ENCODE results near the gene ALDH2.

Gene ALDH2

DNA sequence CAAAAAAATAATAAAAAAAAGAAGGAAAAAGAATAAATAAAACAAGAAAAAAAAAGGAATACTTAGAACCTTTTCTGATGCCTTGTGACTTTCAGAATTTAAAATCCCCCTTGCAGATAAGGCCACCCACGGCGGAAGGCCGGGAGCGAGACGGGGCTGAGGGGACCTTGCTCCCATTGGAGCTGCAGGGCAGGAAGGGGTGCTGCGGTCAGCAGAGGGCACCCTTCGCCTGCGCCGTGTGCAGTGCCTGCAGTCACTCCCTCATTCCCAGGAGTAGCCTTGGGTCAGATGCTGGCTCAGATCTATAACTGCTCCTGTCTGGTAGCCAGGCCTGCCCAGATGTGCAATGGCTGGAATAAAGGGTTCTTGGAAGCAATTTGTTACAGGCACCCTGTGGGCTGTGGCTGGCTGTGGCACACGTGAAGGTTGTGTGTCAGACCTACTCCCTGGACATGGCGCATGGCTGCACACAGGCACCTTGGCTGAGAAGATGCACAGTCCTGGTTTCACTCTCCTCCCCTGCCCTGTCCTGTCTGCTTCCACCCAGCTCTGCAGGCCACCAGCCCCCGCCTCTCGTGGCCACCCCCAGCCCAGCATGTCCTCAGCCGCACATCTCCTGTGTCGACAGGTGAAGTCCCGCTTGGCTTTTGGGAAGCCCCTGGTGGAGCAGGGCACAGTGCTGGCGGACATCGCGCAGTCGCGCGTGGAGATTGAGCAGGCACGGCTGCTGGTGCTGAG, 13.4 kb upstream of the ALDH2 start:
- H3K79me2 ChIP-seq: no peaks in the 10 kb centered on the region
- no peak overlapping the region for H3K4me3 ChIP-seq (ENCODE audit: low read depth, low read length)
- no peaks in the 10 kb centered on the region for H3K9me3 ChIP-seq (ENCODE audit: control insufficient read depth, low read length)
- H3K36me3 ChIP-seq (ENCODE audit: control insufficient read depth, insufficient read depth, low read length): no peaks in the 10 kb centered on the region
- TF ChIP-seq, protein P1, sequence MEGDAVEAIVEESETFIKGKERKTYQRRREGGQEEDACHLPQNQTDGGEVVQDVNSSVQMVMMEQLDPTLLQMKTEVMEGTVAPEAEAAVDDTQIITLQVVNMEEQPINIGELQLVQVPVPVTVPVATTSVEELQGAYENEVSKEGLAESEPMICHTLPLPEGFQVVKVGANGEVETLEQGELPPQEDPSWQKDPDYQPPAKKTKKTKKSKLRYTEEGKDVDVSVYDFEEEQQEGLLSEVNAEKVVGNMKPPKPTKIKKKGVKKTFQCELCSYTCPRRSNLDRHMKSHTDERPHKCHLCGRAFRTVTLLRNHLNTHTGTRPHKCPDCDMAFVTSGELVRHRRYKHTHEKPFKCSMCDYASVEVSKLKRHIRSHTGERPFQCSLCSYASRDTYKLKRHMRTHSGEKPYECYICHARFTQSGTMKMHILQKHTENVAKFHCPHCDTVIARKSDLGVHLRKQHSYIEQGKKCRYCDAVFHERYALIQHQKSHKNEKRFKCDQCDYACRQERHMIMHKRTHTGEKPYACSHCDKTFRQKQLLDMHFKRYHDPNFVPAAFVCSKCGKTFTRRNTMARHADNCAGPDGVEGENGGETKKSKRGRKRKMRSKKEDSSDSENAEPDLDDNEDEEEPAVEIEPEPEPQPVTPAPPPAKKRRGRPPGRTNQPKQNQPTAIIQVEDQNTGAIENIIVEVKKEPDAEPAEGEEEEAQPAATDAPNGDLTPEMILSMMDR (IDR thresholded peaks at IDR 0.05): peak; percentile 53
- H3K27me3 ChIP-seq (ENCODE audit: control insufficient read depth, insufficient read depth, low read length): no peaks in the 10 kb centered on the region
- no peaks in the 10 kb centered on the region for H3K4me1 ChIP-seq
- no peak overlapping the region for H3K9ac ChIP-seq
- H3K4me2 ChIP-seq (ENCODE audit: low read length): no peak overlapping the region
- H2AFZ ChIP-seq: no peak overlapping the region
- H3K27ac ChIP-seq: no peak overlapping the region

DNA sequence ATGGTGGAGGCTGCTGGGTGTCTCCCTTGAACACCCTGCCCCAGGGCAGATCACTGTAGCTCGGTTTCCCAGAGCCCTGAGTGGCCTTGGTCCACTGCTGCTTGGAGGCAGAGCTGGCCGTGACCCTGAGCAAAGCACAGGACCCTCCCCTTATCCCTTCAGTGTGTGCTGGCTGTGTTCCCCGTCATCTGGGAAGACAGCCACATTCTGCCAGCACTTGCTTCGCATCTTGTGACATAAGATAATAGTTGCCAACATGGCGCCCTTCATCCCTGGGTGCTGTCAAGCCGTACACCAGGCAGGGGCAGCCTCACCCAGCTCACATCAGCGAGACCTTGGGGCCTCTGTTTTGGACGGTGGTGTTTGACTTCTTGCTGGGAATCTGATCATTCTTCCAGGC, 12.1 kb upstream of the ALDH2 start:
- H3K9me3 ChIP-seq (ENCODE audit: control insufficient read depth, low read length): no peaks in the 10 kb centered on the region
- H3K27me3 ChIP-seq (ENCODE audit: control insufficient read depth, insufficient read depth, low read length): no peaks in the 10 kb centered on the region
- no peaks in the 10 kb centered on the region for H3K79me2 ChIP-seq
- TF ChIP-seq, protein P1 (IDR thresholded peaks at IDR 0.05): no peak
- H3K9ac ChIP-seq: no peak overlapping the region
- H3K4me3 ChIP-seq (ENCODE audit: low read depth, low read length): no peak overlapping the region
- H3K4me2 ChIP-seq (ENCODE audit: low read length): no peak overlapping the region
- H2AFZ ChIP-seq: no peak overlapping the region
- H3K36me3 ChIP-seq (ENCODE audit: control insufficient read depth, insufficient read depth, low read length): no peaks in the 10 kb centered on the region
- no peaks in the 10 kb centered on the region for H3K4me1 ChIP-seq
- H3K27ac ChIP-seq: no peak overlapping the region

DNA sequence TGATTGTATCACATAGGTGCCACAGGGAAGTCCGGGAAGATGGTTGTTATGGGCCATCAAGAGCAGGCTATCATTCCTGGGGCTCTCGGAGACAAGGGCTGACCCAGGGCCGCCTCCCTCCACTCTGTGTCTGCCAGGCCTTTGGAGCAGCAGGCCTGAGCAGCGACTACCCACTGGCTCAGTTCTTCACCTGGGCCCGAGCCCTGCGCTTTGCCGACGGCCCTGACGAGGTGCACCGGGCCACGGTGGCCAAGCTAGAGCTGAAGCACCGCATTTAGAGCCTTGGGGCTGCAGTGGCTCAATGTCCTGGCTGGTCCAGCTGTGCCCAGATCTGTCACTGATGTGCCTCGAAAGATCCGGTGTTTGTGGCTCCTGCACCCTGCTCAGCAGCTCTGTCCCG, 10.5 kb upstream of the ALDH2 start:
- Histone ChIP-seq H3K4me3 (ENCODE audit: low read depth, low read length) (no peak overlapping the region), H3K27me3 (ENCODE audit: control insufficient read depth, insufficient read depth, low read length) (no peaks in the 10 kb centered on the region), H3K4me2 (ENCODE audit: low read length) (no peak overlapping the region), H3K9ac (no peak overlapping the region), H3K27ac (no peak overlapping the region), H2AFZ (no peak overlapping the region), H3K79me2 (no peaks in the 10 kb centered on the region), H3K9me3 (ENCODE audit: control insufficient read depth, low read length) (no peaks in the 10 kb centered on the region), H3K4me1 (no peaks in the 10 kb centered on the region), H3K36me3 (ENCODE audit: control insufficient read depth, insufficient read depth, low read length) (no peaks in the 10 kb centered on the region)
- TF ChIP-seq, protein P1 (IDR thresholded peaks at IDR 0.05): no peak

DNA sequence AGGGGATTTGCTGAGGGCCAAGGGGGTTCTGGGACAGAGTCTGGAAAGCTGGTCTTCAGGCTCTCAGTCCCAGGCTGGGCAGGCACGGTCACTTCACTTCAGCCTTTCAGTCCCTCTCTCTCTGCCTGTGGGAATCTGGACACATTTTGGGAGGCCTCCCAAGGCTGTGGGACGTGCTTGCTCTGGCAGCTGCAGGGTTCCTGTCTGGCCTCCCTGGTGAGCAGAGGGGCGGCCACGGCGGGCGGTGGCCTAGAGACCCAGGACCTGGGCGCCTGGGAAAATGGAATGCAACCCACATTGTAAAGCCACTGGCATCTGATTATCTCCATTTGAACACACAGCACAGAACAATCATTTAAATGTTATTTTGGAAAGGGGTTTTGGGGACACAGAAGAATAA, 10.1 kb upstream of the ALDH2 start:
- Histone ChIP-seq H3K9ac (no peak overlapping the region), H3K27ac (no peak overlapping the region), H3K9me3 (ENCODE audit: control insufficient read depth, low read length) (no peaks in the 10 kb centered on the region), H3K4me2 (ENCODE audit: low read length) (no peak overlapping the region), H3K4me3 (ENCODE audit: low read depth, low read length) (no peak overlapping the region), H3K4me1 (no peaks in the 10 kb centered on the region), H3K27me3 (ENCODE audit: control insufficient read depth, insufficient read depth, low read length) (no peaks in the 10 kb centered on the region), H3K36me3 (ENCODE audit: control insufficient read depth, insufficient read depth, low read length) (no peaks in the 10 kb centered on the region), H3K79me2 (no peaks in the 10 kb centered on the region), H2AFZ (no peak overlapping the region)
- TF ChIP-seq, protein P1 (IDR thresholded peaks at IDR 0.05): no peak
